Cortex of kidney (tissue), 1 donor: ENCODE measurements around the gene OGA.
"Not testable (repeated sequence)": the region's sequence is repeated elsewhere in the genome, so short reads cannot be mapped to it uniquely, and the experiment has no call there.

ENCODE experiments used
- DNase-seq: peaks from one replicate; lab custom pipeline; 2025; lab: John Stamatoyannopoulos, UW

Gene OGA

GRCh38 chr10:101797403-101798059 lies 20.7 kb downstream of the OGA start:
- DNase-seq: no peak

DNA sequence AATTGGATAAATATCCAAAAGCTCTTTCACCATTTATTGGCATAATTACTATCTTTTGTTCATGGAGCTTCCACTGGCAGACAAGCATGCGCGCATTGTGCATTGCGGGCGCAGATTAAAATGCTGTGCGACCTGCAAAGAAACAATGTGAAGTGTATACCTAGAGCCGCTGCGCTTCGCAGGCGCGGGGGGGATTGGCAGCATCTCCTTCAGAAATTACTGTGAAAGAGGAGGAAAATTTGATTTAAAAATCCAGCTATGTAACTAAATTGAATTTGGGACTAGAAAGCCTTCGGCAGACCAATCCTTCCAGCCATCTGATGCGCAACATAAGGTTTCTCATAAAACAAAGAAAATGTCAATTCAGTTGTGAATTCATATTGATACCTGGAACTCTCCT lies 24.7 kb downstream of the OGA start:
- no peak for DNase-seq

DNA sequence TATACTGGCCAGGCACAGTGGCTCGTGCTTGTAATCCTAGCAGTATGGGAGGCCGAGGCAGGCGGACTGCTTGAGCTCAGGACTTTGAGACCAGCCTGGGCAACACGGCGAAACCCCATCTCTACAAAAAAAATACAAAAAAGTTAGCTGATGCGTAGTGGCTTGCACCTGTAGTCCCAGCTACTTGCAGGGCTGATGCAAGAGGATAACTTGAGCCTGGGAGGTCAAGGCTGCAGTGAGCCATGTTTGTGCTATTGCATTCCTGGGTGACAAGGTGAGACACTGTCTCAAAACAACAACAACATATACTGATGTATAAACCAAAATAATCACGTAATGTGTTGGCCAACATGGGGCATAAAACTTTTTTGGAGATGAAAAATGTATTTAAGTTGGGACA lies 28.6 kb downstream of the OGA start:
- no peak for DNase-seq

DNA sequence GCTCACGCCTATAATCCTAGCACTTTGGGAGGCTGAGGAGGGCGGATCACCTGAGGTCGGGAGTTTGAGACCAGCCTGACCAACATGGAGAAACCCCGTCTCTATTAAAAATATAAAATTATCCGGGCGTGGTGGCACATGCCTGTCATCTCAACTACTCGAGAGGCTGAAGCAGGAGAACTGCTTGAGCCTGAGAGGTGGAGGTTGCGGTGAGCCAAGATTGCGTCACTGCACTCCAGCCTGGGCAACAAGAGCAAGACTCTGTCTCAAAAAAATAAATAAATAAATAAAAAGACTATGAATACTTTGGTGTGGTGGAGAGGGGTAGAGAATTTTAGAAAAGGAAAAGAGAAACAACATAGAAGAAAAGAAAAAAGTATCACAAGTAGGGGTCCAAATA lies 29.0 kb downstream of the OGA start:
- not testable (repeated sequence) for DNase-seq

DNA sequence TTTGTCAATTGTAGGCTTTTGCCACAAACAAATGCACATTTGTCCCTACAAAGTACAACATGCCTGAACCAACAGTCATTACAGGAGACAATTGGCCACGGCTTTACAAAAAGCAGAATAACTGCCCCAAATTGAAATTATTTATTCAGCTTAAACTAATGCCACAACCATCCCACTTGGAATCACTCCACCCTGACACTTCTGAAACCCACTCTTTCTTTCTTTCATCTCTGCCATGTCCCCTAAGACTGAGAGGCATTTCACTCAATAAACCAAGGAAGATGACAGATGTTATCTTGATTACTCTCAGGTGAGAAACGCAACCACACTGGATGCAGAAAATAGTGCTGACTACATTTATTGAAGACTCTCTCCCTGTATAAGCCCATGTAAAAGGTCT lies 32.4 kb downstream of the OGA start:
- no peak for DNase-seq

DNA sequence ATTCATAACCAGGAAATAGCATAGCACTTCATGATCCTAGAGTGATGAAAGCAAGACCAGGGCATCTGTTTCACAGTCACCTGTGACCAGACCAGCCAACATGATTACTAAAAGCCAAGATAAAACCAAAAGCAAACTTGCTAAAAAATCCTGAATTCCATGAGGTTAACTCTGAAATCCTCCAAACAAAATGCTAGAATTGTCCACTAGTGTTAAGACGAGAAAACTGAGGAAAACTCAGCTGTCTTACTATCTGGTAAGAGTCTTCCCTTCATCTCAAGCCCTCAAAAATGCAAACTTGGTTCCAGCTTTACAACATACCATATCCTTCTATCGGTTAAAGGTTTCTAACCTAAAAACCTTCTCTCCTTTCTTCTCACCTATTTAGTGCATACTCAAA lies 33.7 kb downstream of the OGA start:
- DNase-seq: no peak

- DNase-seq: no peak
These were observed 34.5 kb downstream of the OGA start for GRCh38 chr10:101783736-101784118.

GRCh38 chr10:101782811-101783735 lies 35.2 kb downstream of the OGA start, which contains the start of gene NPM3:
NPM3 (minus strand) TSS chr10:101783446; CDS start chr10:101783390, 56 bp downstream.
- no peak for DNase-seq

DNA sequence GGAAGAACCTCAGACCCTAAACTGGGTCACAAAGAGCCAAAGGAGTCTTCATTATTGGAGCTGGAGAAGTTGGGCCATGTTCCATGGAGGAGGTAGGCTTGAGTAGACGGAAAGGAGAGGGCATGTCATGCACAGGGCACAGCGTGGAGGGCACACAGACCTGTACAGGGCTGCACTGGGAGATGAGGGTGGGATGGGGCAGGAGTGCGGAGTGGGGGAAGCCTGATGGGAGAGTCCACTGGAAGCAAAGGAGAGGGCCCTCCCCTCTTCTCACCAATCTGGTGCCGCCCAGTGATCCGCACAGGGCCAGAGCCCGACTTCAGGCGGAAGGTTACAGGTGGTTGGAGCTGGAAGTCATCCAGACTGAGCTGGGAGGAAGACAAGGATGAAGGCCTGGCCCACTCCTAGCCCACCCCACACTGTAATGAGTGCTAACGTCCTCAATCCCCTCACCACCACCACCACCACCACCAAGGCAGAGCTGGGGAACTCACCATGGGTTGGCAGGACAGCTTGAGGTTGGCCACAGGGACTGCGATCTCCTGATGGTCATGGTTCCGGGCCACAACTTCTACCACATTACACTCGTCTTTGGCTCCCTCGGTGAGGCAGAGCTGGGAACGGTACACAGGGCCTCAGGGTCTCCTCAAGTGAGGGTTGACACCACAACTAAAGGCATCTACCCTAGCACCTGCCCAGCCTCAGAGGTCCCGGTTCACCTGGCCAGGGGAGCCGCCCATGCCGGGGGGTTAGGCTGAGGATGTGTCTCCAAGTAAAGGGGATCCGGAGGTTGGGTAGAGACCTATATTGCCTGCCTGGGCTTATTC lies 36.0 kb downstream of the OGA start:
- no peak for DNase-seq

- DNase-seq: no peak
These were observed 36.6 kb downstream of the OGA start for GRCh38 chr10:101781655-101781983.

DNA sequence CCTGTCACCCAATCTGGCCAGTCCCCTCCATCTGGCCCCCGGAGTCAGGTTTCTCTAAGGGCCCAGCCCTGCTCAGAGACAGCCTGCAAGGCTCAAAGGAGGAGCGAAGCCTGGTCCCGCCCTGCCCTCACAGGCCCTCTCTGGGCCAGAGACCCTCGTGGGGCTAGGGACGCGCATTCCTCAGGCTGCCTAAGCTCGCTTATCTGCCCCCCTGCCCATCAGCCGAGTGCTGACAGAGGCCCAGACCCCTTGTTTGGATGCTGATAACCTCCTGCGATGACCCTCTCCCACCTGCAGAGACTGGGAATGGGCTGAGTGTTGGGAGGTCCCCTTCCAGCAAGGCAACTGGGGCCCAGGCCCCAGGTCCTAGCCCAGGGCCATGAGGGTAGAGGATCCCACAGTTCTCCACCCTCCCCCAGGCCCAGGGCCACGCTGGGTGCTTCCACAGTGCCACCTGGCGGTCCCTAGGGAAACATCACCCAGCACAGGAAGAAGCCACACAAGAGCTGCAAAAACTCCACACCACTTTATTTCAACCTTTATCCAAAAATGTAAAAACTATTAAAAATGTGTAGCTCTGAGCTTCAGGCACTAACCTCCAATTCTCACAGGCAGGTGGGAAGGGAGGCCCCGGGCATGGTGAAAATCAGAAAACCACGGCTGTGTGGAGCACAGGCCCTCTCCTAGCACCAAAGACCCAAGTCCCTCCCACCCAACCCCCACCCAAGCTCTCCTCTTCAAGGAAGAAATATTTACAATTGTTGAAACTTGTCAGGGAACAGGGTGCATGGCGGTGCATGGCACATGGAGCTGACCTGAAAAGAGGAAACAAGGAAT lies 37.2 kb downstream of the OGA start:
- DNase-seq: no peak

GRCh38 chr10:101780187-101780817 lies 37.9 kb downstream of the OGA start:
- DNase-seq: no peak

- no peak for DNase-seq
These were observed 38.6 kb downstream of the OGA start for GRCh38 chr10:101779544-101780186.

GRCh38 chr10:101778781-101779543 lies 39.3 kb downstream of the OGA start:
- DNase-seq: no peak

GRCh38 chr10:101778151-101778780 lies 40.0 kb downstream of the OGA start:
- no peak for DNase-seq

- DNase-seq: no peak
These were observed 40.6 kb downstream of the OGA start for GRCh38 chr10:101777619-101778145.

DNA sequence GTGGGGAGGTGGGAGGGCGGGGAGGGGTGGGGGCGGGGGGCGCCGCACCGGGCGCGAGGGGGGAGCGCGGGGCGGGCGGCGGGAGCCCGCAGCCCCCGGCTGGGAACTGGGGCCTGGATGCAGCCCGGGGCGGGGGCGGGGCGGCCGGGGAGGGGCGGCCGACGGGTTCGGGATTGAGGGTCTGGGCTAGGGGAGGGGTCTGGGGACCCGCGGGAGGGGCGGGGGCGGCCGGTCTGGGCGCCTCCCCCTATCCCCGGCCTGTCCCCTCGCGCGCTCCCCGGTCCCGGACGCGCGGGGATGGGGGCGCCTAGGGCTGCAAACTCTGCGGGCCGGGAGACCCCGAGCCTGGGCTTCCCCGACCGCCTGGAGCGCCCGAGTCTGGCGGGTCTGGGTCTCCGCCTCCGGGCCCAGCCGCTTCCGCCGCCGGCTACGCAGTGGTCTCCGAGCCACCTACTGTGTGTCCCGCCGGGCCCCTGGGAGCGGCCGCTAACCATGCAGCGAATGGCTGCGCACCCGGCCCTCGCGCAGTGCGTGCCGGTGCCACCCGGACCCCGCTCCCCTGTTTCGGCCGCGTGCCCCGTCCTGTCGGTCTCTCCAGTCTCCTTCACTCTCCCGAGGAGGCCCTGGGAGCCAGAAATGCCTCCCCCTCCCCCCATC lies 42.0 kb downstream of the OGA start:
- DNase-seq: no peak
